ENCODE results near the gene PLA2G12A. TPM values are rescaled to one million over a fixed set of nuclear protein-coding genes. Genes with fewer than 3 reads are reported as not detected.

The PLA2G12A gene
- total and polyA plus RNA-seq, 2 donors (not counting 3 experiments of a cell fraction or from before 2014, with no cell fraction given): 21.6 to 27.1 TPM

DNA sequence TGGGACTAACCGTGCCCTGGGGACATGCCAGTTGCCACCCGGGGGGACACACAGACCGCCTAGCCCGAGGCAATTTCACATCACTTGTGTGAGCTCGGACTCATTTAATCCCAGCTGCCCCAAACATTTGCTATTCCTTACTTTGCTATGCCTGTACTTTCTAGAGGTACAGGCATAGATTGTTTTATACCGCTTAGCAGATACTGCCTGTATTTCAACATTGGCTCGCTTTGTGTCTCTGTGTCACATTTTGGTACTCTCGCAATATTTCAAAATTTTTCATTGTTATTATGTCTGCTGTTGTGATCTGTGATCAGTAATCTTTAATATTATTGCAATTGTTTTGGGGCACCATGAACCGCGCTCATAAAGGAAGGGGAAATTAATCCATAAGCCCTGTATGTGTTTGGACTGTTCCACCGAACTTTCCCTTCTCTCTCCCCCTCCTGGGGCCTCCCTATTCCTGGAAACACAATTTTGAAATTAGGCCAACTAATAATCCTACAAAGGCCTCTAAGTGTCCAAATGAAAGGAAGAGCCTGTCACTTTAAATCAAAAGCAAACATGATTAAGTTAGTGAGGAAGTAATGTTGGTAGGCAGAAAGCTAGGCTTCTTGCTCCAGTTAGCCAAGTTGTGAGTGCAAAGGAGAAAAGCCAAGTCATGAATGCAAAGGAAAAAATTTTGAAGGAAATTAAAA is 26.1 kb downstream of the PLA2G12A start:
- peak overlapping the region; percentile 76 for H3K4me2 ChIP-seq (ENCODE audit: insufficient read depth, low read length)
- ChIA-PET POLR2A (interaction anchor here (1.1 kb wide), 1 partner anchor 25 kb away, joined by 3 read pairs; no protein-coding TSS in a partner anchor), CTCF (interaction anchor here (0.6 to 4.5 kb wide), 19 partner anchors 10 to 281 kb away, joined by 3 to 16 read pairs (median 3); partner anchors contain the start of genes CFI, PLA2G12A and SEC24B)
- H3K27ac ChIP-seq (ENCODE audit: insufficient read depth, low read depth, low read length): no peak overlapping the region
- H3K9me3 ChIP-seq (replicated peaks; ENCODE audit: control insufficient read depth, insufficient read depth, low read length): no peaks in the 10 kb centered on the region
- DNase-seq (ENCODE audit: low read depth, low spot score) (peak; percentile 64), FAIRE-seq (no peak)
- dilution Hi-C loops (cut with MboI; ENCODE audit: extremely low pct_ligation_motif_present, low sequenced_read_pairs): no loop called here
- no peaks in the 10 kb centered on the region for H4K20me1 ChIP-seq (replicated peaks; ENCODE audit: control insufficient read depth, extremely low read depth, insufficient read depth, low read length)
- intact Hi-C loops (cut with micrococcal nuclease): loop anchor here (1.0 to 2.0 kb wide), 9 partner anchors 26 to 281 kb away; partner anchors contain the start of genes GAR1, MCUB, PLA2G12A and SEC24B
- no peaks in the 10 kb centered on the region for H3K9me1 ChIP-seq (replicated peaks; ENCODE audit: control insufficient read depth, extremely low read depth, insufficient read depth, low read length)
- H3K27me3 ChIP-seq (ENCODE audit: control insufficient read depth in 2 of 2, insufficient read depth in 2 of 2, low read length in 2 of 2): no peaks in the 10 kb centered on the region
- no TSS peak for BruUV-seq (replicated peaks)
- peaks cover 13% of the 10 kb centered on the region for H3K79me2 ChIP-seq (ENCODE audit: control insufficient read depth, insufficient read depth, low read length)
- TF ChIP-seq JUN (IDR thresholded peaks at IDR 0.05; ENCODE audit: borderline replicate concordance, insufficient read depth, insufficient read length, low read depth) (no peak), MAX (IDR thresholded peaks at IDR 0.05; ENCODE audit: insufficient read depth, insufficient read length) (no peak), FOS (IDR thresholded peaks at IDR 0.05; ENCODE audit: borderline replicate concordance, insufficient read depth, low read length) (no peak), POLR2A (IDR thresholded peaks at IDR 0.05; ENCODE audit: low read depth, low read length) (no peak)
- H3K36me3 ChIP-seq (ENCODE audit: control insufficient read depth in 2 of 2, extremely low read depth in 1 of 2, insufficient read depth in 2 of 2, low read length in 2 of 2): no peaks in the 10 kb centered on the region
- peak overlapping the region; percentile 81 to 93 (median 83) for H3K4me3 ChIP-seq (replicated peaks in 1 of 3; ENCODE audit: insufficient read depth in 1 of 3, low read depth in 1 of 3, low read length in 3 of 3)
- peaks cover 14% of the 10 kb centered on the region for H3K4me1 ChIP-seq (ENCODE audit: control insufficient read depth, extremely low read depth, insufficient read depth, low read length)
- H3K9ac ChIP-seq (replicated peaks; ENCODE audit: extremely low read depth, insufficient read depth, low read length): peak overlapping the region; percentile 95
- H2AFZ ChIP-seq (ENCODE audit: low read depth, low read length): peak overlapping the region; percentile 95

- CTCF ChIA-PET: interaction anchor here (0.6 to 4.5 kb wide), 17 partner anchors 10 to 280 kb away, joined by 3 to 16 read pairs (median 3); partner anchors contain the start of genes CFI, PLA2G12A and SEC24B
- Histone ChIP-seq H3K4me2 (ENCODE audit: insufficient read depth, low read length) (peak within 1 kb of the TSS; percentile 76), H3K79me2 (ENCODE audit: control insufficient read depth, insufficient read depth, low read length) (peaks cover 13% of the 10 kb centered on the region), H3K9ac (replicated peaks; ENCODE audit: extremely low read depth, insufficient read depth, low read length) (peak within 1 kb of the TSS; percentile 95), H3K27me3 (ENCODE audit: control insufficient read depth in 2 of 2, insufficient read depth in 2 of 2, low read length in 2 of 2) (no peaks in the 10 kb centered on the region), H3K9me3 (replicated peaks; ENCODE audit: control insufficient read depth, insufficient read depth, low read length) (no peaks in the 10 kb centered on the region), H2AFZ (ENCODE audit: low read depth, low read length) (peak within 1 kb of the TSS; percentile 95), H3K4me1 (ENCODE audit: control insufficient read depth, extremely low read depth, insufficient read depth, low read length) (peaks cover 14% of the 10 kb centered on the region), H3K9me1 (replicated peaks; ENCODE audit: control insufficient read depth, extremely low read depth, insufficient read depth, low read length) (no peaks in the 10 kb centered on the region), H4K20me1 (replicated peaks; ENCODE audit: control insufficient read depth, extremely low read depth, insufficient read depth, low read length) (no peaks in the 10 kb centered on the region), H3K36me3 (ENCODE audit: control insufficient read depth in 2 of 2, extremely low read depth in 1 of 2, insufficient read depth in 2 of 2, low read length in 2 of 2) (no peaks in the 10 kb centered on the region), H3K27ac (ENCODE audit: insufficient read depth, low read depth, low read length) (peak within 1 kb of the TSS; percentile 72), H3K4me3 (replicated peaks in 1 of 3; ENCODE audit: insufficient read depth in 1 of 3, low read depth in 1 of 3, low read length in 3 of 3) (peak within 1 kb of the TSS; percentile 81 to 93 (median 83))
- BruUV-seq (replicated peaks): no TSS peak
- DNase-seq (ENCODE audit: low read depth, low spot score) (peak; percentile 80), FAIRE-seq (peak; percentile 12)
- TF ChIP-seq POLR2A (IDR thresholded peaks at IDR 0.05; ENCODE audit: low read depth, low read length) (peak; percentile 67), POLR2AphosphoS5 (IDR thresholded peaks at IDR 0.05; ENCODE audit: insufficient read depth, low read depth, low read length) (peak; percentile 54), EZH2 (IDR thresholded peaks at IDR 0.05; ENCODE audit: borderline replicate concordance, low read depth, low read length, severe bottlenecking) (no peak)
- TF ChIP-seq, protein P1, sequence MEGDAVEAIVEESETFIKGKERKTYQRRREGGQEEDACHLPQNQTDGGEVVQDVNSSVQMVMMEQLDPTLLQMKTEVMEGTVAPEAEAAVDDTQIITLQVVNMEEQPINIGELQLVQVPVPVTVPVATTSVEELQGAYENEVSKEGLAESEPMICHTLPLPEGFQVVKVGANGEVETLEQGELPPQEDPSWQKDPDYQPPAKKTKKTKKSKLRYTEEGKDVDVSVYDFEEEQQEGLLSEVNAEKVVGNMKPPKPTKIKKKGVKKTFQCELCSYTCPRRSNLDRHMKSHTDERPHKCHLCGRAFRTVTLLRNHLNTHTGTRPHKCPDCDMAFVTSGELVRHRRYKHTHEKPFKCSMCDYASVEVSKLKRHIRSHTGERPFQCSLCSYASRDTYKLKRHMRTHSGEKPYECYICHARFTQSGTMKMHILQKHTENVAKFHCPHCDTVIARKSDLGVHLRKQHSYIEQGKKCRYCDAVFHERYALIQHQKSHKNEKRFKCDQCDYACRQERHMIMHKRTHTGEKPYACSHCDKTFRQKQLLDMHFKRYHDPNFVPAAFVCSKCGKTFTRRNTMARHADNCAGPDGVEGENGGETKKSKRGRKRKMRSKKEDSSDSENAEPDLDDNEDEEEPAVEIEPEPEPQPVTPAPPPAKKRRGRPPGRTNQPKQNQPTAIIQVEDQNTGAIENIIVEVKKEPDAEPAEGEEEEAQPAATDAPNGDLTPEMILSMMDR (IDR thresholded peaks at IDR 0.05; ENCODE audit: extremely low read depth in 1 of 2, insufficient read depth in 1 of 2, low read depth in 1 of 2, low read length in 2 of 2): peak; percentile 69 to 81
- intact Hi-C loops (cut with micrococcal nuclease): loop anchor here (1.0 to 2.0 kb wide), 10 partner anchors 27 to 280 kb away; partner anchors contain the start of genes GAR1, MCUB, PLA2G12A and SEC24B
- dilution Hi-C loops (cut with MboI; ENCODE audit: extremely low pct_ligation_motif_present, low sequenced_read_pairs): no loop called here
- POLR2A ChIA-PET: interaction anchor here (0.5 kb wide), 2 partner anchors 121 to 1700 kb away, joined by 3 to 4 read pairs; no protein-coding TSS in a partner anchor
Observed at GRCh38 chr4:109702950-109703663, 26.8 kb downstream of the PLA2G12A start, which contains the start of gene CASP6. CASP6 (minus strand) TSS chr4:109703445; CDS start chr4:109703395, 50 bp downstream.

Measured in endothelial cell of umbilical vein (primary cell).